ENCODE data around the gene ESYT2.

GRCh38 chr7:158832994-158833393 lies 3.7 kb upstream of the ESYT2 start:
- TF ChIP-seq CTCF (IDR thresholded peaks at IDR 0.05; ENCODE audit: insufficient read depth, low read depth, low read length): no peak
- no peak for TF ChIP-seq EZH2 (IDR thresholded peaks at IDR 0.05; ENCODE audit: insufficient read depth, low read length)

Measured in astrocyte (in vitro differentiated cells and primary cell).